Hepatocyte (in vitro differentiated cells): Measurements from ENCODE around the gene ZBTB1. TPM values are rescaled to one million over a fixed set of nuclear protein-coding genes. Genes with fewer than 3 reads are reported as not detected.

Source experiments
- DNase-seq: peaks from one replicate; pipeline ENCODE4 v3.0.0-alpha.2; 2016; ENCODE audit warnings: low spot score
- H2AFZ ChIP-seq: fragments of 200-600 bp; sonication (generic); 2 replicates; pipeline ENCODE4 v1.6.0; 2016; ENCODE audit warnings: antibody characterized with exemption, mild to moderate bottlenecking
- H3K27ac ChIP-seq: fragments of 200-600 bp; sonication (generic); 2 replicates; pipeline ENCODE4 v1.5.1; 2016; ENCODE audit warnings: mild to moderate bottlenecking
- H3K27me3 ChIP-seq: fragments of 200-600 bp; sonication (generic); 2 replicates; pipeline ENCODE4 v1.6.1; 2016
- H3K36me3 ChIP-seq: fragments of 200-600 bp; sonication (generic); replicated peaks from 2 replicates; pipeline ENCODE4 v1.5.1; 2016; ENCODE audit warnings: low read depth; ENCODE audit not compliant: insufficient read depth
- H3K4me1 ChIP-seq: fragments of 200-600 bp; sonication (generic); 2 replicates; pipeline ENCODE4 v1.5.1; 2016; ENCODE audit warnings: mild to moderate bottlenecking, moderate library complexity; ENCODE audit not compliant: insufficient read depth
- H3K4me2 ChIP-seq: fragments of 200-600 bp; sonication (generic); 2 replicates; pipeline ENCODE4 v1.6.0; 2016
- H3K4me3 ChIP-seq: fragments of 200-600 bp; sonication (generic); 2 replicates; pipeline ENCODE4 v1.5.1; 2016; ENCODE audit warnings: mild to moderate bottlenecking
- H3K79me2 ChIP-seq: fragments of 200-600 bp; sonication (generic); 2 replicates; pipeline ENCODE4 v1.6.0; 2017; ENCODE audit warnings: mild to moderate bottlenecking
- H3K9me2 ChIP-seq: fragments of 200-600 bp; sonication (generic); replicated peaks from 2 replicates; pipeline ENCODE4 v1.6.0; 2017; ENCODE audit warnings: mild to moderate bottlenecking; ENCODE audit not compliant: insufficient read depth
- H3K9me3 ChIP-seq: fragments of 200-600 bp; sonication (generic); 2 replicates; pipeline ENCODE4 v1.5.1; 2016; ENCODE audit warnings: low read depth, mild to moderate bottlenecking
- H4K20me1 ChIP-seq: fragments of 200-600 bp; sonication (generic); 2 replicates; pipeline ENCODE4 v1.6.0; 2016; ENCODE audit warnings: mild to moderate bottlenecking; ENCODE audit not compliant: insufficient read depth, poor library complexity, severe bottlenecking
- EZH2 ChIP-seq: fragments of 200-600 bp; sonication (generic); IDR thresholded peaks from 2 replicates; pipeline ENCODE4 v1.6.1; 2016; ENCODE audit warnings: antibody characterized with exemption, mild to moderate bottlenecking, borderline replicate concordance
- EZH2phosphoT487 ChIP-seq: fragments of 200-600 bp; sonication (generic); IDR thresholded peaks from one replicate; pipeline ENCODE4 v1.6.1; 2018; ENCODE audit warnings: antibody characterized with exemption, mild to moderate bottlenecking, low read depth, moderate library complexity; ENCODE audit not compliant: unreplicated experiment, severe bottlenecking
- WGBS: methylation state at CpG from one replicate; pipeline ENCODE4 v1.1.6; 2016; ENCODE audit warnings: low lambda C conversion rate; ENCODE audit errors: missing lambda C conversion rate; 5-methylcytosine and 5-hydroxymethylcytosine counted together
- polyA plus RNA-seq: library from polyadenylated mRNA; unstranded; fragments of >200 nt; fragmentation: Nextera tagmentation; extraction: Ambion mirVana; gene quantifications from 2 replicates; pipeline ENCODE4 v1.2.1, GENCODE V29; 2016
- total RNA-seq: library from RNA; depleted of rRNA; stranded (reverse); fragments of >200 nt; gene quantifications from 2 replicates; pipeline ENCODE4 v1.2.3, GENCODE V29; 2014
- TF ChIP-seq, protein P1 (sequence below): fragments of 200-600 bp; sonication (generic); IDR thresholded peaks from 2 replicates; pipeline ENCODE4 v1.5.1; 2016; ENCODE audit warnings: antibody characterized with exemption, mild to moderate bottlenecking; ENCODE audit not compliant: poor library complexity

Gene ZBTB1
- total and polyA plus RNA-seq, 2 experiments from 2014 or later, result 30.3 to 60.4 TPM

DNA sequence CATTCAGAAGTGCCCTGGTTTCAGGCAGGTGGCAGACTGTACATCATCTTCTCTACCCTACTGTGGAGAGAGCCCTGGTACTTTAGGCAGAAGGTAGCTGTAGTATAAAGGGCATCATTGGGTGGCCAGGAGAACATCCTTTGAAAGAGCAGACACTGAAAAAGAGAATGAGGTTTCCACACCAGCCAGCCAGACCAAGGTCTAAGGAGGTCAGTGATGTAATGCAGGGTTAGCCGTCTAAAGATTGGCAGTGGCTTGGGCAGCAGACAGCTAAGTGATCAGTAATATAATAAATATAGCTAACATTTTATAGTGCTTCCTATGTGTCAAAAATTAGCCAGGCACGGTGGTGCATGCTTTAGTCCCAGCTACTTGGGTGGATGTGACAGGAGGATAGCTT is 12.9 kb upstream of the ZBTB1 start:
- no peaks in the 10 kb centered on the region for H3K9me2 ChIP-seq
- H3K4me2 ChIP-seq, result no peak overlapping the region
- no peak overlapping the region for H2AFZ ChIP-seq
- DNase-seq, result no peak
- no peak overlapping the region for H3K27ac ChIP-seq
- H3K4me3 ChIP-seq, result no peak overlapping the region
- no peaks in the 10 kb centered on the region for H4K20me1 ChIP-seq
- peaks cover 2% of the 10 kb centered on the region for H3K4me1 ChIP-seq
- no peaks in the 10 kb centered on the region for H3K36me3 ChIP-seq
- WGBS, result 91% methylated on average over 2 of the region's 2 CpGs
- no peaks in the 10 kb centered on the region for H3K9me3 ChIP-seq
- H3K79me2 ChIP-seq, result peaks cover 13% of the 10 kb centered on the region
- no peaks in the 10 kb centered on the region for H3K27me3 ChIP-seq
- TF ChIP-seq, protein P1, sequence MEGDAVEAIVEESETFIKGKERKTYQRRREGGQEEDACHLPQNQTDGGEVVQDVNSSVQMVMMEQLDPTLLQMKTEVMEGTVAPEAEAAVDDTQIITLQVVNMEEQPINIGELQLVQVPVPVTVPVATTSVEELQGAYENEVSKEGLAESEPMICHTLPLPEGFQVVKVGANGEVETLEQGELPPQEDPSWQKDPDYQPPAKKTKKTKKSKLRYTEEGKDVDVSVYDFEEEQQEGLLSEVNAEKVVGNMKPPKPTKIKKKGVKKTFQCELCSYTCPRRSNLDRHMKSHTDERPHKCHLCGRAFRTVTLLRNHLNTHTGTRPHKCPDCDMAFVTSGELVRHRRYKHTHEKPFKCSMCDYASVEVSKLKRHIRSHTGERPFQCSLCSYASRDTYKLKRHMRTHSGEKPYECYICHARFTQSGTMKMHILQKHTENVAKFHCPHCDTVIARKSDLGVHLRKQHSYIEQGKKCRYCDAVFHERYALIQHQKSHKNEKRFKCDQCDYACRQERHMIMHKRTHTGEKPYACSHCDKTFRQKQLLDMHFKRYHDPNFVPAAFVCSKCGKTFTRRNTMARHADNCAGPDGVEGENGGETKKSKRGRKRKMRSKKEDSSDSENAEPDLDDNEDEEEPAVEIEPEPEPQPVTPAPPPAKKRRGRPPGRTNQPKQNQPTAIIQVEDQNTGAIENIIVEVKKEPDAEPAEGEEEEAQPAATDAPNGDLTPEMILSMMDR, result no peak

DNA sequence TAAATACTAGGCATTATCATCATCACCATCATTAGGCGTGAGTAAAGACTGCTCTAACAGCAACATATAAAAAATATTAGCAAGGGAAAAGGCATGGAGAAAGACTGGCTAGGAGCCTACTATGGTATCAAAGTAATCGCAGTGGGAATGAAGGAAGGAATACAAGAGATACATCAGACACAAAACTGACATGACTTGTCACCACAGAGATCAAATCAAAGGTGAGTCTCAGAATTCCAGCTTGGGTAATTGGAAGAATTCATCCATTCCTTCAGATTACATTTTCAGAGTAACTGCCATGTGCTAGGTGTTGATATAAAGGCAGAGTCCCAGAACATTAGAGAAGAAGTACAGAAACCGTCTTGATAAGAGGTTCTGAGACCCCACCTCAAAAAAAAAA is 11.1 kb upstream of the ZBTB1 start:
- DNase-seq, result no peak
- Histone ChIP-seq H3K27me3 (no peaks in the 10 kb centered on the region), H3K4me3 (no peak overlapping the region), H3K9me2 (no peaks in the 10 kb centered on the region), H4K20me1 (no peaks in the 10 kb centered on the region), H2AFZ (no peak overlapping the region), H3K4me1 (peaks cover 6% of the 10 kb centered on the region), H3K79me2 (peaks cover 19% of the 10 kb centered on the region), H3K9me3 (no peaks in the 10 kb centered on the region), H3K4me2 (no peak overlapping the region), H3K27ac (no peak overlapping the region), H3K36me3 (no peaks in the 10 kb centered on the region)
- WGBS, result 88% methylated on average over 3 of the region's 3 CpGs
- TF ChIP-seq EZH2phosphoT487, result no peak
- TF ChIP-seq, protein P1, result no peak
- no peak for TF ChIP-seq EZH2

DNA sequence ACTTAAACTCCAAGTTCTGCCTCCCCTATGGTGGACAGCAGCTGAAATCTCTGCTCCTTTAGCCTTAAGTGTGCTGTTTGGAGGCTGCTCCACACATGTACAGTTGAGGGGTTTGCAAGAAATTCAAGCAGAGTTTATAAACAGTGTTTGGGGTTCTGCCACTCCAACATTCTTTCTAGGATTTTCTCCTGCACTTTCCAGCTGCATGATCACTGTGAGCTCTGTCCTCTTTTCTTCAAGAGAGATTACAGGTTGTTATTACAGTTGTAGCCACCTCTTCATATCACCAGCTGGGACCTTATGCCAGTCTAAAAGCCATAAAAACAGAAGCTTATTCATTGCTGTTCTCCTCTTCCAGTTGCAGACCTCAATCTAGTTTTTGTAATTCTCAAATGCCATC is 9.3 kb upstream of the ZBTB1 start:
- Histone ChIP-seq H2AFZ (no peak overlapping the region), H3K4me1 (peaks cover 6% of the 10 kb centered on the region), H3K36me3 (no peaks in the 10 kb centered on the region), H3K4me2 (no peak overlapping the region), H3K27me3 (no peaks in the 10 kb centered on the region), H3K9me2 (no peaks in the 10 kb centered on the region), H4K20me1 (no peaks in the 10 kb centered on the region), H3K4me3 (no peak overlapping the region), H3K79me2 (peaks cover 35% of the 10 kb centered on the region), H3K9me3 (no peaks in the 10 kb centered on the region), H3K27ac (no peak overlapping the region)
- TF ChIP-seq, protein P1, result no peak
- TF ChIP-seq EZH2 (no peak), EZH2phosphoT487 (no peak)
- DNase-seq, result no peak

DNA sequence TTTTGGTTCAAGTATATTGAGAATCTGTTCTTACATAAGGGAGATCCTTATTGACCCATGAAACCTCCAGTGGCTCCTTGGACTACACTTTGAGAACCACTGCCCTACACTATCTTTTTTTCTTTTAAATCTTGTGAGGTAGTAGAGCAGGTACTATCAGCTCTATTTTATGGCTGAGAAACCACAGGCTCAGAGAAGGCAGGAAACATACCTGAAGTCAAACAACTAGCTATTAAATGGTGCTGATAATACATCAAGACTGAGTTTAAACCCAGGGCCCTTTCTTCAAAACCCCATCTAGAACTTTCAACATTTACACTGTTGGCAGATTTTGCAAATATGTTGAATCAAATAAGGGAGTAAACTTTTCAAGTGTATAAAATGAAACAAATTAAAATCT is 7.8 kb upstream of the ZBTB1 start:
- Histone ChIP-seq H3K27me3 (no peaks in the 10 kb centered on the region), H2AFZ (no peak overlapping the region), H3K4me2 (no peak overlapping the region), H3K4me1 (peaks cover 20% of the 10 kb centered on the region), H3K4me3 (no peak overlapping the region), H3K9me2 (no peaks in the 10 kb centered on the region), H3K27ac (no peak overlapping the region), H4K20me1 (no peaks in the 10 kb centered on the region), H3K79me2 (peaks cover 33% of the 10 kb centered on the region), H3K36me3 (no peaks in the 10 kb centered on the region), H3K9me3 (no peaks in the 10 kb centered on the region)
- DNase-seq, result no peak
- TF ChIP-seq, protein P1, result no peak
- TF ChIP-seq EZH2phosphoT487 (no peak), EZH2 (no peak)
